ENCODE measurements around the gene PHACTR3. TPM values are rescaled to one million over a fixed set of nuclear protein-coding genes. Genes with fewer than 3 reads are reported as not detected.

The PHACTR3 gene
- total RNA-seq, 1 donor from 2014 or later = 8.7 TPM

- H3K4me1 Mint-ChIP-seq (ENCODE audit: unreplicated experiment) = peaks cover 18% of the 10 kb centered on the region
- peaks cover 2% of the 10 kb centered on the region for H3K27me3 Mint-ChIP-seq (ENCODE audit: unreplicated experiment)
- no peaks in the 10 kb centered on the region for H3K9me3 Mint-ChIP-seq (ENCODE audit: unreplicated experiment)
- TF ChIP-seq, protein P1, sequence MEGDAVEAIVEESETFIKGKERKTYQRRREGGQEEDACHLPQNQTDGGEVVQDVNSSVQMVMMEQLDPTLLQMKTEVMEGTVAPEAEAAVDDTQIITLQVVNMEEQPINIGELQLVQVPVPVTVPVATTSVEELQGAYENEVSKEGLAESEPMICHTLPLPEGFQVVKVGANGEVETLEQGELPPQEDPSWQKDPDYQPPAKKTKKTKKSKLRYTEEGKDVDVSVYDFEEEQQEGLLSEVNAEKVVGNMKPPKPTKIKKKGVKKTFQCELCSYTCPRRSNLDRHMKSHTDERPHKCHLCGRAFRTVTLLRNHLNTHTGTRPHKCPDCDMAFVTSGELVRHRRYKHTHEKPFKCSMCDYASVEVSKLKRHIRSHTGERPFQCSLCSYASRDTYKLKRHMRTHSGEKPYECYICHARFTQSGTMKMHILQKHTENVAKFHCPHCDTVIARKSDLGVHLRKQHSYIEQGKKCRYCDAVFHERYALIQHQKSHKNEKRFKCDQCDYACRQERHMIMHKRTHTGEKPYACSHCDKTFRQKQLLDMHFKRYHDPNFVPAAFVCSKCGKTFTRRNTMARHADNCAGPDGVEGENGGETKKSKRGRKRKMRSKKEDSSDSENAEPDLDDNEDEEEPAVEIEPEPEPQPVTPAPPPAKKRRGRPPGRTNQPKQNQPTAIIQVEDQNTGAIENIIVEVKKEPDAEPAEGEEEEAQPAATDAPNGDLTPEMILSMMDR (IDR thresholded peaks at IDR 0.05; ENCODE audit: unreplicated experiment) = peak; percentile 27
- H3K36me3 Mint-ChIP-seq (ENCODE audit: low read depth, unreplicated experiment) = no peaks in the 10 kb centered on the region
- H3K4me3 Mint-ChIP-seq (ENCODE audit: unreplicated experiment) = no peak overlapping the region
- H3K27ac Mint-ChIP-seq (ENCODE audit: unreplicated experiment) = no peak overlapping the region
- no peak for DNase-seq (ENCODE audit: low spot score)
Observed at GRCh38 chr20:59819496-59820203, 215.3 kb downstream of the PHACTR3 start.

DNA sequence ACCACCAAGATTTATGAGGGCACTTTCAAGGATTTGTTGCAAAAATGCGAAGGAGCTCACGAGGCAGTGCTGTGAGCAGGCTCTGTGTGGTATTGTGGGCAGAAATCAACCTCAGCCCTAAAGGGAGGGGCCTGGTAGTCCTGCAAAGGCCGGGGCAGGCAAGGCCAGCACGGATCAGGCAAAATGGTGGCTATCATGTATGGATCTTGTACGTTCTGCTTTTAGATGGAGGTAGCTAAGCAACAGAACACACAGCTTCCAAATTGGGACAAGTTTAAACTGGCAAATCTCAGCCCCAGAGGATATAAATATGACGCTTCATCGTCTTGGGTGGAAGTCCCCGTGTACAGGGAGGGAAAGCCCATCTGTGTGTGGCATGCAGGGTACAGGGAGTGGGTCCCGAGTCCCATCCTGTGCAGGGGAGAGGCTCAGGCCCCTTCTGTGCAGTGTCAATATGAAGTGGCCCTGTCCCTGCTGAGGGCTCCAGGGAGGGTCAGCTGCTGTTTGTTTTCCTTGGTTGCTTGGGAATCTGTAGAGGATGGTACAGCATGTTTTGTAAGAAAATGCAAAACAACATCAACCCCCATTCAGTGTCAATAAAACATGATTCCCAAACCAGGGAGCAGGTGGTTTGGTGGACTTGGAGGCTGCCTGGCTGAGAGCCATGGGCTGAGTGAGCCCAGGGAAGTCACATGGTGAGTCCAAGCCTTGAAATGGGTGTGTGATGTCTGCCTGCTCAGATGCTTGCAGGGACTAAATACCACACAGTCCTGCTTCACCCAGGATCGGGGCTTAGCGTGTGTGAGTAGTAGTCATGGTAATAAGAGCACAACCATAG is 216.1 kb downstream of the PHACTR3 start:
- Mint-ChIP-seq H3K27me3 (ENCODE audit: unreplicated experiment) (peaks cover 4% of the 10 kb centered on the region), H3K4me3 (ENCODE audit: unreplicated experiment) (no peak overlapping the region), H3K36me3 (ENCODE audit: low read depth, unreplicated experiment) (no peaks in the 10 kb centered on the region), H3K27ac (ENCODE audit: unreplicated experiment) (no peak overlapping the region), H3K4me1 (ENCODE audit: unreplicated experiment) (peaks cover 18% of the 10 kb centered on the region), H3K9me3 (ENCODE audit: unreplicated experiment) (no peaks in the 10 kb centered on the region)
- TF ChIP-seq, protein P1 (IDR thresholded peaks at IDR 0.05; ENCODE audit: unreplicated experiment) = no peak
- no peak for DNase-seq (ENCODE audit: low spot score)

DNA sequence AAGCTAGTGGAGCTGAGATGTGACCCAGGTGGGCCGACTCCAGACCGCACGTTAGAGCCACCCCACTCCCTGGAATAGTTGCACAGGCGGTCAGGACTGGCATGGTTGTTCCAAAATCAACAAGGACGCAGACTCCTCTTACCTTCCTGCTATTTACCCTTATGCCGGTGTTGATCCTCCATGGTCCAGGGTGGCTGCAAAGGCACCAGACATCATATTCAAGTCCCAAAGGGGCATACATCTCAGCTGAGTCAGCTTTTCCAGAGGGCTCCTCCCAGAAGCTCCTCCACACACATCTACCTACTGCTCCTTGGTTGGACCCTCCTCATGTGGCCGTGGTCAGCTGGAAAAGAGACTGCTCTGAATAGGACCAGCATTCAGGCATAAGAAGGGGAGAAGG is 216.9 kb downstream of the PHACTR3 start:
- H3K36me3 Mint-ChIP-seq (ENCODE audit: low read depth, unreplicated experiment) = no peaks in the 10 kb centered on the region
- H3K27me3 Mint-ChIP-seq (ENCODE audit: unreplicated experiment) = peaks cover 6% of the 10 kb centered on the region
- no peak overlapping the region for H3K4me3 Mint-ChIP-seq (ENCODE audit: unreplicated experiment)
- TF ChIP-seq, protein P1 (IDR thresholded peaks at IDR 0.05; ENCODE audit: unreplicated experiment) = no peak
- H3K9me3 Mint-ChIP-seq (ENCODE audit: unreplicated experiment) = no peaks in the 10 kb centered on the region
- DNase-seq (ENCODE audit: low spot score) = no peak
- H3K27ac Mint-ChIP-seq (ENCODE audit: unreplicated experiment) = no peak overlapping the region
- peaks cover 18% of the 10 kb centered on the region for H3K4me1 Mint-ChIP-seq (ENCODE audit: unreplicated experiment)

DNA sequence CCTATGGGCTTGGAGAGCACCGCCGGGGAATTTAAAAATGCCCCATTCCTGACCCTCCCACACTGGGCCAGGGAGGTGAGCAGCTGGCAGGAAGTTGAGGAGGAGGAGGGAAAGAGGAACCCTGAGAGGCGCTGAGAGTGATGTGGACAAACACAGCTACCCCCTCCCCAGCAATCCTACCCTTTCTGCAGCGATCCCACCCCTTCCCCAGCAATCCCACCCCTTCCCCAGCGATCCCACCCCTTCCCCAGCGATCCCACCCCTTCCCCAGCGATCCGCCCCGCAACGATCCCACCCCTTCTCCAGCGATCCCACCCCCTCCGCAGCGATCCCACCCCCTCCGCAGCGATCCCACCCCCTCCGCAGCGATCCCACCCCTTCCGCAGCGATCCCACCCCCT is 217.4 kb downstream of the PHACTR3 start:
- Mint-ChIP-seq H3K27me3 (ENCODE audit: unreplicated experiment) (peaks cover 6% of the 10 kb centered on the region), H3K4me1 (ENCODE audit: unreplicated experiment) (peaks cover 18% of the 10 kb centered on the region), H3K4me3 (ENCODE audit: unreplicated experiment) (no peak overlapping the region), H3K36me3 (ENCODE audit: low read depth, unreplicated experiment) (peaks cover 4% of the 10 kb centered on the region), H3K27ac (ENCODE audit: unreplicated experiment) (peak overlapping the region; percentile 67), H3K9me3 (ENCODE audit: unreplicated experiment) (no peaks in the 10 kb centered on the region)
- TF ChIP-seq, protein P1 (IDR thresholded peaks at IDR 0.05; ENCODE audit: unreplicated experiment) = no peak
- DNase-seq (ENCODE audit: low spot score) = no peak
